Measurements from ENCODE around the gene THG1L.
A peak's percentile ranks its signal among the peaks of the same experiment; 100 is the strongest.
"Not testable (repeated sequence)": the region's sequence is repeated elsewhere in the genome, so short reads cannot be mapped to it uniquely, and the experiment has no call there.

The THG1L gene

DNA sequence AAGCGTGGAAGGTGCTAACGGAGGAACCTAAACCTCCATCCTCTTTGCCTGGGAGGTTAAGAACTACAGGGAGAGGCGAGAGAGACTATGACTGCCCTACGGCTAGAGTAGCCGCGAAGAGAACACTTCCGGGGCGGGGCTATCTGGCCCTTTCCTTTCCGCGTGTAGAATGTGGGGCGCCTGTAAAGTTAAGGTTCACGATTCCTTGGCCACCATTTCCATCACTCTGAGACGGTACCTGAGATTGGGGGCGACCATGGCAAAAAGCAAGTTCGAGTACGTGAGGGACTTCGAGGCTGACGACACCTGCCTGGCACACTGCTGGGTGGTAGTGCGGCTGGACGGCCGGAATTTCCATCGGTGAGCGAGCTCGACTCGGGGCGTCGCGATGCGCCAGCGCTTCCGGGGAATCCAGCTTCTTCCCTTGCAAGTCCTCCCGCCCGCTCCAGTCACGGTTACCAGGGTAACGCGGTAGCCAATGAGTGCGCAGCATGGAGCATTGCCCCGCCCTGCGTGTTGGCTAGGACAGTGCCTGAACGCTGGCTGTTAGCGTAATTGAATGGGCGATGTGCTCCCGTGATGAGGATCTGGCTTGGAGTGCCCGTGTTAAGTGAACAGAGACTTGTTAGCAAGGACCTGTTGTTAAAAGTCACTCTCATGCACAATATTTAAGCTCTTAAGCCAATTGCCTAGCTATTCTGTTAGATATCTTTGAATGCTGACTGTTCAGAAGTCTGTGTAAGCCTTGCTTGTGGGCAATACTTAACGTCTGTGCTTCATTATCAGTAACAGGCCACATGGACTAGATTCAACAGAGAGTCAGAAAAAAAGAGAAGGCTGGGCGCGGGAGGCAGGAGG is at the start of gene THG1L:
TSS of gene THG1L (plus strand) at position 149 of the 858 bp plus-strand sequence. CDS start at position 170, 21 bp downstream.
- peak; percentile 76 to 100 (median 97) for DNase-seq

DNA sequence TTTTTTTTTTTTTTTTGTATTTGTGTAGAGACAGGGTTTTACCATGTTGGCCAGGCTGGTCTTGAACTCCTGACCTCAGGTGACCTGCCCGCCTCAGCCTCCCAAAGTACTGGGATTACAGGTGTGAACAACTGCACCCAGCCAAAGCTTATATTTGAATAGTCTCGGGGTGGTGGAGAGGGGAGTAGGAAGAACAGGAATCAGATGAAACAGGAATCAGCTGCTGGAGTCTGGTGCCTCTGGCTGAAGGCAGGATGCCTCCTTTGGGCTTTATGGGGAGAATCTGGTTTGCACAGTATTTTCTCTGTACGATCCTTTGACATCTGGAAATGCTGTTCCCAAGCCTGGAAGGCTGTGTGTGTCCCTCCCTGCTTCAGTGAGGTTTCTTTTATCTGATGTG is 49.0 kb upstream of the THG1L start:
- DNase-seq = no peak

DNA sequence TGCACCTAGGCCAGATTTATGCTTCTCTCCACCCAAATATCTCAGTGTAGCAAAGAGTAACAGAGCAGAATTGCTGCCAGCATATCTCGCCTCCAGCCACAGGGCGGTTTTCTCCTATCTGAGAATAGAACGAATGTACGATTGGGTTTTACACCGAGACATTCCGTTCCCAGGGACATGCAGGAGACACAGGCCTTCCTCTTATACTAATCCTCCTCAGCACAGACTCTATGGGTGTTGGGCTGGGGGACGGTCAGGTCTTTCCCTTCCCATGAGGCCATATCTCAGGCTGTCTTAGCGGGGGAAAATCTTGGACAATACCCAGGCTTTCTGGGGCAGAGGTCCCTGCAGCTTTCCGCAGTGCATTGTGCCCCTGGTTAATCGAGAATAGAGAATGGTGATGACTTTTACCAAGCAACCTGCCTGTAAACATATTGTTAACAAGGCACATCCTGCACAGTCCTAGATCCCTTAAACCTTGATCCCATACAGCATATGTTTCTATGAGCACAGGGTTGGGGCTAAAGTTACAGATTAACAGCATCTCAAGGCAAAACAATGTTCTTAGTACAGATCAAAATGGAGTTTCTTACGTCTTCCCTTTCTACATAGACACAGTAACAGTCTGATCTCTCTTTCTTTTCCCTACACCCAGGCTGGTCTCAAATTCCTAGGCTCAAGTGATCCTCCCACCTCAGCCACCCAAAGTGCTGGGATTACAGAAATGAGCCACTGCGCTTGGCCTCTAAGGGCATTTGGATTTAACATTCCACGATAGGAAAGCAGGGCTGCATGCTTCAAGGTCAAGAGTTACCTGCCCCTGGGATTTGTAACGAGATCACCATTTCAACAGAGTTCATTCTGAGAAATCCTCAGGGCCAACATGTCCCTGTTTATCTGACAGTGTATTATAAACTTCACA is 44.7 kb upstream of the THG1L start:
- DNase-seq = not testable (repeated sequence)

DNA sequence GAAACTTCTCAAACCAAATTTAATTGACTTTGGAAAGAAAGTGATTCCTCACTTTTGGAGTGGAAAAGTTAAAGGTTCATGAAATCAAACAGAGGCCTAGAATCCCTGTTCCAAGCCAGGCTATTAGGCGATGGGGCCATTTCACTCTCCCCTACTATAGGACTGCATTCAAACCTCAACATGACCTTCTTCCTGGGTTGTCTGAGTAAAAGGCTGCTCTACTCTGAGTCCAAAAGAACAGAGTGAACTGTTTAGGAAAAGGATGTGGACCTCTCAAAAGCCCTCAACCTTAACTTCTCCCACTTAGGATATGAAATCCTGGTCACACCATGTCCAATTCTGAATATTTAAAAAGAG is 44.0 kb upstream of the THG1L start:
- no peak for DNase-seq

DNA sequence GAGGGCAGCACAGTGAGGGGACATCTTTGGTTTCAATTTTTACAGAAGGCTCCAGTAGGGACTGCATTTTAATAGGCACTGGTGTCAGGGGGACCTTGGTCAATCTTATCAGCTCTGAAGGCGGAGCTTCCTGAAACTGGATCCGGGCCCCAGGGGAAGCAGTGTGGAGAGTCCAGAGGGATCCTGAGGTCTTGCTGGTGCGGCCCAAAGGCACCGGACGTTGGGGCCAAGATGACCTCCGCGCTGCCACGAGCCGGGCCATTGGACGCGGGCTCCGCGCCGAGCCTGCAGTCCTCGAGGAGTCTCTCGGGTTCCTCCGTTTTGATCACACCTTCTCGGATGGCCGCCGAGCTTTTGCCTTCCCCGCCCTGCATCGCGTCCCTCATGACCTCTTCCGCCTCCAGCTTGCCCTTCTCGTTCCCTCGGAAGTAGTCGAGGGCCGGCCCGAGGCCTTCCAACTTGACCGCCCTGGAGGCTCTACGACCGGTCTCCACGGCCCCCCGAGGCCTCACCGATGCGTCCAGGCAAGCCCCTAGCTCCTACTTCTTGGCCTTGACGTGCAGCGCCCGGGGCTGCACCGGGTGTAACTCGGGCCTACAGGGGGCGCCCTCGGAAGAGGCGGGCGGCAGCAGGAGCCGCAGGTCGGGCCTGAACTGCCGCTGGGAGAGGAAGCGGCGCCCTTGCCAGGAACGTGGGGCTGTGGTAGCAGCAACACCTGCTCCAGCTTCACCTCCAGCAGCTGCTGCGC is 41.1 kb upstream of the THG1L start:
- no peak for DNase-seq

DNA sequence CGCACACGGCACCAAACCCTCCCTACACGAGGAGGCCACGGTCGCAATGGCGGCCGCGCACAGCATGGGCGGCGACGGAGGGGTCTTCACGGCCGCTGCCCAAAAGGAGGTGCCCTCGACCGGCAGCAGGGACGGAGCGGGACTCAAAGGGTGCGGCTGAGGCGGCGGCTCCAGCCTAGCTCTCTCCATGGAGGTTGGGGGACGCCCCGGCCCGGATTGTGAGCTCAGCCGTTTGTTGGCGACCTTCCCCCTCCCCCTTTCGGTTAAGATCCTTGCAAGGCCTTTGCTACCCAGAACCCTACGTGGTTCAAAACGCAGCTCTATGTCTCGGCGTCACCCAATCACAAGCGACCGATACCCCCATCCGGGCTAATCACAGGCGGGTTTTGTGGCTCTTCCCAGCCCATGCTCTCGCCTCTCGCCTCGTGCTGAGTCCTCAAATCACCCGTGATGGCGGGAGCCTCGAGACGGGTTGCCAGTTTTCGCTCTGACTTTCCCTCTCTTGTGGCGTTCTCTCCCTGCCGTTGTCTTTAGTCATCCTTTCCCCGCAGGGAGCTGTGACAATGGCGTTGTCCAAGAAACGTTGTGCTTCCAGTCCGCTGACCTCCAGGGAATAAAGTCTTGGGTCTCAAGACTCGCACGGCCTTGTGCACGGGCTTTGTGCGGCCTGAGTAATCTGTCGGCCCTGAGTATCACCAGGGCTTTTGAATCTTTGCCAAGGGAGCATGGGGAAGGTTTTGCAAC is 40.4 kb upstream of the THG1L start:
- DNase-seq = no peak

DNA sequence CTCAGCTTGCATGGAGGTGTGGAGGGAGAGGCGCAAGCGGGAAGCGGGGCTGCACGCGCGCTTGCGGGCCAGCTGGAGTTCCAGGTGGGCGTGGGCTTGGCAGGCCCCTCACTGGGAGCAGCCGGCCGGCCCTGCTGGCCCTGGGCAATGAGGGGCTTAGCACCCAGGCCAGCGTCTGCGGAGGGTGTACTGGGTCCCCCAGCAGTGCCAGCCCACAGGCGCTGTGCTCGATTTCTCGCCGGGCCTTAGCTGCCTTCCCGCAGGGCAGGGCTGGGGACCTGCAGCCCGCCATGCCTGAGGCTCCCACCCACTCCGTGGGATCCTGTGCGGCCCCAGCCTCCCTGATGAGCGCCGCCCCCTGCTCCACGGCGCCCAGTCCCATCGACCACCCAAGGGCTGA is 37.4 kb upstream of the THG1L start:
- DNase-seq = not testable (repeated sequence)

DNA sequence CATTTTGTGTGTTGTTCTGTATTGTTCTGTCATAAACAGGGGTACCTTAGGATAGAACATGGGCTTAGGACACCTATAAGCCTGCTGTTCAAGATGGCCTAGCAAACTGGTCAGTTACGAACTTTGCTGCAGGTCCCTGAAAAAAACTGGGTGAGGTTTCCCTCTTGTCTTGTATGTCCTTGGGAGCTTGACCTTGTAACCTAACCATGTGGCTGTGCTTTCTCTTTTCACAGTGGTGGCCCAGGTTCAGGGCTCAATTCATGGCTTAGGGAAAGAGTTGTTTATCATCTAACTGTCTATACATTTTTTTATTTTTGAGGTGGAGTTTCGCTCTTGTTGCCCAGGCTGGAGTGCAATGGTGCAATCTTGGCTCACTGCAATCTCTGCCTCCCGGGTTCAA is 35.1 kb upstream of the THG1L start:
- DNase-seq = not testable (repeated sequence)

DNA sequence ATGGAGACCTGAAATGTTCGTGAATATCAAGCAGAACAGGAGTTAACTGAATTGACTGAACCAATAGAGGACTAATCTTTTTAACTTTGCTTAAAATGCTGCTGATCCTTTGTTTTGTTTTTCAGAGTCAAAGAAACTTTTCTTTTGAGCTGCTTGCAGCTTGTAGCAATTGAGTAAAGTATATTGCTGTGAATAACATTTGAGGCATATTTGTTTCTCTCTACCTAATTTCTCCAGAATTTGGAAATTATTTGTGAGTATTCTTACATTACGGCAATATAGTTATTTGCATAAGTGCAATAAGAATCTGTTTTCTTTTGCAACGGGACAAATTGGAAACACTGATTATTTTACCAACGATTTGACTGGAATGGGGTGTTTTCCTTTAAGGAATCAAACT is 32.5 kb upstream of the THG1L start:
- not testable (repeated sequence) for DNase-seq

DNA sequence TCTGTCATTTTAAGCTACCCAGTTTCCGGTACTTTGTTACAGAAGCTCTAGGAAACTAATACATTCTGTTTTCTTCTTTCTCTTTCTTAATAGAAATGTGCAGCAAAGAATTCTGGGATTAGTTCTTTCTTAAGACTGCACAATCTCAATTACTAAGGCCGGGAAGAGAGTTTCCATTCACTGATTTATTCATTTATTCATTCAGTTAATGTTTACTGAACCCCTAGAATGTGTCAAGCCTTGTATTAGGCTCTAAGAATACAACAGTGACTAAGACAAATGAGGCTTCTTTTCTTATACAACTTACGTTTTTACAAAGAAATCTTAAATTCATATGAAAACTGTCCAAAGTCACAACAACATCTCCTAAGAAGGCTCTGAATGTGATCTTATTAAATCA is 27.5 kb upstream of the THG1L start:
- no peak for DNase-seq

DNA sequence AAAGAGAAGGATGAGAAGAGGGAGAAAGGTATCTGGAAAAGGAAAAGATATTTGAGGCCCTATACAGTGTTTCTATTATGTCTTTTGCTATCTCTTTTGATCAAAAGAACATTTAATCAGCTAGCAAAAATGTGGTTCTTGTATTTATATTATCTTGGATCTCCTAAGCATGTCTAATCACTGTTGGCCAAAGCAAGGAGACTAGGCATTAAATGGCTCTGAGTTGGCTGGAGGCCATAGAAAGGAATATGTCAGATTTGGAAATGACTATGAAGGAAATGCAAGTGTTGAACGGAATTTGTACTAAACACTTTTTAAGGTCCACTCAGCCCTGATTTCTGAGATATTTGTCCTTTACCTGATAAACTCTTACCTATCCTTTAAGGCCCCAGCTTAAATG is 22.4 kb upstream of the THG1L start:
- no peak for DNase-seq

DNA sequence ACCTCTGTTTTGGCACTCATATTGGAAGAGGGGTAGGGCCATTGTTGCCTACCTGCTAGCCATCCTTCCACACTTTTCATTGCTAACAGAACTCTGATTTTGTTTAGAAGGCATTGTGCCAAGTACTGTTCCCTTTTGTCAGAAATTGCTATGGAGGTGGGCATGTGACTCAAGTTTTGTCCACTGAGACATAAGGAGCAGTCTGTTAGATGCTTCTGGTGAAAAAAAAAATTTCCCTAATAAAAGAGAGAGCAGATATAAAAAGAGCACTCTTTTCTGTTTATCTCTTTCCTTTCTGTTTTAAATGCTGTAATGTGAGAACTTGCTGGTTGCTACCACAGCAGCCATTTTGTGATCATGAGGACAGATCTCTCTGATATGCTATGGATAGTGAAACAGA is 21.9 kb upstream of the THG1L start:
- DNase-seq = no peak

DNA sequence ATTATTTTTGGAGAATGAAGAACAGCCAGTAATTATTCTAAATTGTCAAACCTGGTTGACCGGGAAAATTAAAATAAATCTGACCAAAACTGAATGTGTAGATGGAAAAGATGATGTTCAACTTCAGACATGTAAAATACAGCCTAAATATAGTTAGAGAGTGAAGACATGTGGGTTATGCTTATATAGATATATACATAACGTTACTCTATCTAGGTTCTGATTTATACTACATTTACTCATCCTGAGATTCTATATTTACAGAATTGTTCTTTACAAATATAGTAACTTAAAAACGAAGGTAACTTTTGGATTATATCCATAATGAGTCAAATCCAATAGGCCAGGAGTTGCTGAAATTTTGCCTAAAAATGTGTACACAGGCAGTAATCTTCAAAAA is 20.8 kb upstream of the THG1L start:
- no peak for DNase-seq

DNA sequence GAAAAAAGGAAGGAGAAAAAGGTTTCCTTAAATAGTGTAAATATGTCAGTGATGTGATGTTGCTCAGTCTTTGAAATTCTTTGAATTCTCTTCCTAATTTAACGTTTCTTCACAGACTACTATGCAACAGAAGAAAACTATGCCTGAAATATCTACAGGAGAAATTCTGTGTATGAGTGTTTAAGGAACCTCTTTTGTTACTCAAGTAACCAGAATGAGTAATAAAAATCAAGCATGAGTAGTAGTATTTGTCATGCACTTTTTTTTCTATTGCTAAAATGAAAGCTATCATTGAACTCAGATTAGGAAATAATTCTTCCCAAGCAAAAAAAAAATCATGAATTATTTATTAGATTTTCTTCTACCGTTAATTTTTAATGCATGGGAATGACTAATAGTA is 20.3 kb upstream of the THG1L start:
- DNase-seq = no peak

DNA sequence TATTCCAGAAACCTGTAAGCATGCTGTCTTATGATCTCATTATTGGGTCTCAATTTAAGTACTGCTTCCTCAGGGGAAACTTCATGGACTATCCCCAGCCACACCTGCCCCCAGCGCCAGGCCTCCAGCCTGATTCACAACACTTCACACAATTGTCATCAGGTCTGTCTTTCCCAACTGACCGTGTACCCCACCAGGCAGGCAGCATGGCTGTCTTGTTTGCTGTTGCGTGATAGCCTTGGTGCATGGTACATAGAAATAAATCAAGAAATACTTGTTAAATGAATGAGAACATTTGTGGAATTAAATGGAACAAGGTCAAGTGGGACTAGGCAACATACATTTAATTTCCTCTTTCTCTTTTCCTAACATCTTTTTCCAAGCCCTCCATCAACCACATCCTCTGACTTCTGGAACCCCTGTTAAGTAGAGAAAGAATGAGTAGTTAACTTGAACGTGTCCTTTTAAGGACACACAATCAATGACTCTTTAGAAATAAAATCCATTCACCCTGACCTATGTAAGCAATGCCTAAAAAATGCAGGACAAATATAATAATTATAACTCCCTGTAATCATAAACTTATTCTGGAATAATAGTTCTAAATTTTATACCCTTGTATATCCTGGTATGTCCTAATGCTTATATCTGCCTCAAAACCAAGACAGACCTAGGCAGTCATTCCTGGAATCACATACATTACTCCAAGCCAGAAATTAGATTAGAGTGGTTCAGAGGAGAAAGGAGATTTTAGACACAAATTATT is 17.2 kb upstream of the THG1L start:
- DNase-seq = peak in 1 of 51 donors; percentile 3

DNA sequence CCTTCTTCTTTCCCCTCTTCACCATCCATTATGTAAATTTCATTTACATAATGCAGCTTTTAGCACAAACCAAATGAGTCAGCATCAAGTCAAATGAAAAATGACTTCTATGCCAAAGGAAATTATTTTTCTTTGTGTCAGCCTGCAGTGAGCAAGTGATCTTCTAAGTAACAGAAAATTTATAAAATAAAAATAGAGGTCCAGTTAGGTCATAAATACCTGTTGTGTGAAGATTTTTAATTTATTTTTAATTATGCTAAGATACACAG is 16.7 kb upstream of the THG1L start:
- no peak for DNase-seq

DNA sequence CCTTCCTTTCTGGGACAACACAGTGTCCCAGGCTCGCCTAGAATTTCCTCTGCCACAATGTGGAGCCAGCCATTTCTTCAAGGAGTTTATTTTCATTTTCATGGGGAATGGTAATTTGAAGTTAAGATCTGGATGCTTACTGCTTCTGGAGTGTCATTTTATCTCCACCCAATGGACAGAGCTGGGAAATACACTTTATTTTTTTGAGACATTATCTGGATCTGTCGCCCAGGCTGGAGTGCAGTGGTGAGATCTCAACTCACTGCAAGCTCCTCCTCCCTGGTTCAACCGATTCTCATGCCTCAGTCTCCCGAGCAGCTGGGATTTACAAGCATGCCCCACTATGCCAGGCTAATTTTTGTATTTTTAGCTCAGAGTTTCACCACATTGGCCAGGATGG is 12.7 kb upstream of the THG1L start:
- peak in 23 of 51 donors; percentile 2 to 74 (median 14) for DNase-seq

DNA sequence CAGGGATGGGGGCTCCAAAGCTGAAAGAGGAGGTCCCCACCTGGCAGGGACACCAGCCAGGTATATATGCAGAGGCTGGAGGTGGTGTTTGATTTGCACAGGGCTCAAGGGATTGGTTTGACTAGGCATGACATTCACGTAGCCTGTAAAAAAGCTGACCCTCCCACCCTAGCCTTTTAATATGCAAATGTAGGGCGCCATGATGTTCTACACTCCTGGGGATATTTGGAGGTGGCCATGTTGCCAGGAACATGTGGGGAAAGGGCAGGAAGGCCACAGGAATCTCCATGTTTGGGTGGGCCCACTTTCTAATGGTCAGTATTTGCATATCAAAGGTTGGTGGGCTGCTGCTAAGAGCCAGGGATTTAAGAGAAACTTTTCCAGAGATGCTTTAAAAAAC is 12.0 kb upstream of the THG1L start:
- no peak for DNase-seq

DNA sequence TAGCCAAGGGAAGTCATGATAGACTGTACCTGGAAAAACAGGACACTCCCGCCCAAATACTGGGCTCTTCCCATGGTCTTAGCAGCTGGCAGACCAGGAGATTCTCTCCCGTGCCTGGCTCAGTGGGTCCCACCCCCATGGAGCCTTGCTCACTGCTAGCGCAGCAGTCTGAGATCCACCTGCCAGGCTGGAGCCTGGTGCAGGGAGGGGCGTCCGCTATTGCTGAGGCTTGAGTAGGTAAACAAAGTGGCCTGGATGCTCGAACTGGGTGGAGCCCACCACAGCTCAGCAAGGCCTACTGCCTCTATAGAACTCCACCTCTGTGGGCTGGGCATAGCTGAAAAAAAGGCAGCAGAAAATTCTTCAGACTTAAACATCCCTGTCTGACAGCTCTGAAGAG is 10.1 kb upstream of the THG1L start:
- DNase-seq = no peak

DNA sequence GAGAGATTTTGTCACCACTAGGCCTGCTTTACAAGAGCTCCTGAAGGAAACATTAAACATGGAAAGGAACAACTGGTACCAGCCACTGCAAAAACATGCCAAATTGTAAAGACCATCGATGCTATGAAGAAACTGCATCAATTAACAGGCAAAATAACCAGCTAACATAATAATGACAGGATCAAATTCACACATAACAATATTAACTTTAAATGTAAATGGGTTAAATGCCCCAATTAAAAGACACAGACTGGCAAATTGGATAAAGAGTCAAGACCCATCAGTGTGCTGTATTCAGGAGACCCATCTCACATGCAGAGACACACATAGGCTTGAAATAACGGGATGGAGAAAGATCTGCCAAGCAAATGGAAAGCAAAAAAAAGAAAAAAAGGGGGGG is 8.3 kb upstream of the THG1L start:
- DNase-seq = not testable (repeated sequence)

DNA sequence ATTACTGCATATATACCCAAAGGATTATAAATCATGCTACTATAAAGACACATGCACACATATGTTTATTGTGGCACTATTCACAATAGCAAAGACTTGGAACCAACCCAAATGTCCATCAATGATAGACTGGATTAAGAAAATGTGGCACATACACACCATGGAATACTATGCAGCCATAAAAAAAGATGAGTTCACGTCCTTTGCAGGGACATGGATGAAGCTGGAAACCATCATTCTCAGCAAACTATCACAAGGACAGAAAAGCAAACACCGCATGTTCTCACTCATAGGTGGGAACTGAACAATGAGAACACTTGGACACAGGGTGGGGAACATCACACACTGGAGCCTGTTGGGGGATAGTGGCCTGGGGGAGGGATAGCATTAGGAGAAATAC is 4.6 kb upstream of the THG1L start:
- DNase-seq = not testable (repeated sequence)

All from hypothalamus (tissue), 51 donors.